Measurements from ENCODE around the gene MCOLN1.

MCOLN1 gene

DNA sequence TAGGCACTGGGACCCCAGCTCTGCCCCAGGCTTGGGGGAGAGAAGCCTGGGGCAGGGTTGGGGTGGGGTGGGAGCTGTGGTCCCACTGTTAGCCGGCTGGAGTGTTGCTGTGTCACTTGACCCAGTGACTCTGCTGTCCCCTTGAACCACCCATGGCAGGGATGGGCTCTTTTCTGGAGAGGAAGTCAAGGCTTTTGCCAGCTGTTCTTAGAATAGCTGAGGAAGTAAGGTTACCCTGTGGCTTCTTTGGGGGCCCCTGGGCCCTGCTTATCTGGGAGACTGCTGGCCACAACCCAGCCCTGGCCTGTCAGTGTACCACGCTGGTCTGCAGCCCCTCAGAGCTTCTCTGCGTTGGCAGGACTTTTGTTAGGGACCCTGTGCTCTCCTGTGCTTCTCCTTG, 22.2 kb downstream of the MCOLN1 start:
- no peak for DNase-seq (ENCODE audit: low read depth)
- no peak for TF ChIP-seq CTCF (conservative IDR thresholded peaks at IDR 0.05; ENCODE audit: low read depth, low read length)
- H3K4me3 ChIP-seq (ENCODE audit: low read length): no peak overlapping the region

- TF ChIP-seq CTCF (conservative IDR thresholded peaks at IDR 0.05; ENCODE audit: low read depth, low read length): no peak
These were observed 22.9 kb downstream of the MCOLN1 start for GRCh38 chr19:7545300-7545699.

GRCh38 chr19:7545904-7546303, 23.5 kb downstream of the MCOLN1 start:
- TF ChIP-seq CTCF (conservative IDR thresholded peaks at IDR 0.05; ENCODE audit: low read depth, low read length): no peak
- DNase-seq (ENCODE audit: low read depth): no peak

More at GRCh38 chr19:7545300-7545699, 22.9 kb downstream of the MCOLN1 start:
- DNase-seq (ENCODE audit: low read depth): no peak
- H3K4me3 ChIP-seq (ENCODE audit: low read length): no peak overlapping the region

GRCh38 chr19:7547159-7547558, 24.7 kb downstream of the MCOLN1 start:
- no peak for TF ChIP-seq CTCF (conservative IDR thresholded peaks at IDR 0.05; ENCODE audit: low read depth, low read length)
- no peak overlapping the region for H3K4me3 ChIP-seq (ENCODE audit: low read length)
- DNase-seq (ENCODE audit: low read depth): no peak

More at GRCh38 chr19:7545904-7546303, 23.5 kb downstream of the MCOLN1 start:
- H3K4me3 ChIP-seq (ENCODE audit: low read length): no peak overlapping the region

- TF ChIP-seq CTCF (conservative IDR thresholded peaks at IDR 0.05; ENCODE audit: low read depth, low read length): no peak
- no peak for DNase-seq (ENCODE audit: low read depth)
- no peak overlapping the region for H3K4me3 ChIP-seq (ENCODE audit: low read length)
These were observed 27.2 kb downstream of the MCOLN1 start for GRCh38 chr19:7549429-7550148.

DNA sequence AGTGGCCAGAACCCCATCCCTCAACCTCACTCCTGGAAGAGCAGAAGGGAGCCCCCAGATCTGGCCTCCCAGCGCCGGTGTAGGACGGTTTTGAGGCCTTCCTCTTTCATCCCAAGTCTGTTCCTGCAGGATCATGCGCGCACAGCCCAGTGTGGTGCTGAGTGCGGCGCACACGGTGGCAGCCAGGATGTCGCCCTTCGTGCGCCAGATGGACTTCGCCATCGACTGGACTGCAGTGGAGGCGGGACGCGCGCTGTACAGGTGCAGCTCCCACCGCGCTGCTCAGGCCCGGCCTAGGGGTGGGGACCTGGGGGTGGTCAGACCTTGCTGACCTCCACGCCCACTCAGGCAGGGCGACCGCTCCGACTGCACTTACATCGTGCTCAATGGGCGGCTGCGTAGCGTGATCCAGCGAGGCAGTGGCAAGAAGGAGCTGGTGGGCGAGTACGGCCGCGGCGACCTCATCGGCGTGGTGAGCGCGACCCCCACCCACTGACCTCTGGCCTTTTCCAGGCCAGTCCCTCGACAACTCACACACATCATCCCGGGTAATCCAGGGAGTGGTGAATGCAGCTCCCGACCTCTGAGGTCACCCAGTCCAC, 27.8 kb downstream of the MCOLN1 start:
- no peak for TF ChIP-seq CTCF (conservative IDR thresholded peaks at IDR 0.05; ENCODE audit: low read depth, low read length)
- no peak overlapping the region for H3K4me3 ChIP-seq (ENCODE audit: low read length)
- DNase-seq (ENCODE audit: low read depth): no peak

All from retinal pigment epithelial cell (primary cell).